ENCODE data around the gene AP1G2. TPM values are rescaled to one million over a fixed set of nuclear protein-coding genes. Genes with fewer than 3 reads are reported as not detected.

The AP1G2 gene
- total RNA-seq = 11.1 and 15.6 TPM in 2 replicates

GRCh38 chr14:23567186-23568020, at the start of gene AP1G2:
TSS of gene AP1G2 (minus strand) at chr14:23567791. CDS start at chr14:23567314, 477 bp downstream.

GRCh38 chr14:23578560-23579310, 11.1 kb upstream of the AP1G2 start, which contains the start of gene JPH4:
TSS of gene JPH4 (minus strand) at chr14:23578790. CDS start at chr14:23577453, 1,337 bp downstream.

DNA sequence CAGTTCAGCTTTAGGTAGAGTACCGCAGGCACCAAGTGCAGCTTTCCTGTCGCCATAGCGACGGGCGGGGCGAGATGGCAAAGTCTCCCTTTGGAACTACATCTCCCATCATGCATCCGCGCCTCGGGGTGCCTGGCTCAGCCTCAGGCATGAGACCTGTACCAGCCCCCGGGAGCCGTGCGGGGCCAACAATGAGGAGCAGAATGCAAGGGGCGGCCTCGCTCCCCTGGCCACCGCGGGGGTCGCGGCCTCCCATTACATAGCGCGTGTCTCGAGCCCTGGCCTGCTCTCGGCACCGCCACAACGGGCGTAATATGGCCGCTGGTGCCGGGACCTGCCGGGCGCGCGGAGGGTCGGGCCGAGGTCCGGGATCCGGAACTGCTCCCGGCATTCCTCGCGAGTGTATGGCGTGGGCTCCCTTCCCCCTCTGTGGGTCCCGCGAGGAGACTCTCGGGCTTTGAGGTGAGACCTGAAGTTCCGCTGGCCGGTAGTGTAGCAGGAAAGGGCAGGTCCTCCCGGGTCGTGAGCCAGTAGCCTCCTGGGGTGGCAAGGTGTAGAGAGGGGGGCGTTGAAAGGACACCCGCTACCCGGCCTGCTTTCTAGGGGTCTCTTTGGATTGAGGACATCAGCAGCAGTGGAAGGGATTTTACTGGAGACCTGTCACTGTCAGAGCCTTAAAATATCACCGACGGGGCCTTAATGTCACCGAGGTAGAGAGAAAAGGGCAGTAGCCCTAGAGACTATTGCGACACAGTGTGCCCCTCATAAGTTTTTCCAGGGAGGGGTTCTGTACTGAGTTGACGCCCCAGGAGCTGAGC, 11.5 kb downstream of the AP1G2 start, which contains the start of gene THTPA:
THTPA (plus strand) TSS at position 390 of the 818 bp plus-strand sequence. CDS start 487 bp downstream, outside the sequence.

GRCh38 chr14:23551266-23552028, 16.1 kb downstream of the AP1G2 start, which contains the start of gene ZFHX2:
TSS of gene ZFHX2 (minus strand) at chr14:23551765. CDS start at chr14:23535325, 16,440 bp downstream.

Other genes with a start within 250 kb of the AP1G2 start
- 39.8 and 42.2 TPM in 2 replicates for gene PABPN1, start 246.3 kb downstream of the AP1G2 start, total RNA-seq
- gene SLC22A17, start 214.9 kb downstream of the AP1G2 start, total RNA-seq = 22.5 and 27.3 TPM in 2 replicates
- 28.9 and 31.2 TPM in 2 replicates for gene EFS, start 202.6 kb downstream of the AP1G2 start, total RNA-seq
- gene IL25, start 195.0 kb downstream of the AP1G2 start, total RNA-seq = not detected in 2 replicates
- gene CMTM5, start 190.7 kb downstream of the AP1G2 start, total RNA-seq = 0.32 and 0.49 TPM in 2 replicates
- not detected in 2 replicates for gene MYH6, start 159.5 kb downstream of the AP1G2 start, total RNA-seq
- gene MYH7, start 132.1 kb downstream of the AP1G2 start, total RNA-seq = not detected in 2 replicates
- 24.8 and 28.2 TPM in 2 replicates for gene NGDN, start 98.1 kb downstream of the AP1G2 start, total RNA-seq
- gene ZFHX2, start 16.0 kb downstream of the AP1G2 start, total RNA-seq = 0.12 and 0.16 TPM in 2 replicates
- gene THTPA, start 11.5 kb downstream of the AP1G2 start, total RNA-seq = 24.2 and 34.4 TPM in 2 replicates
- not detected in 2 replicates for gene JPH4, start 11.0 kb upstream of the AP1G2 start, total RNA-seq
- not detected in 2 replicates for gene DHRS2, start 68.6 kb upstream of the AP1G2 start, total RNA-seq